Measurements from ENCODE around the gene SPATA6. TPM values are rescaled to one million over a fixed set of nuclear protein-coding genes. Genes with fewer than 3 reads are reported as not detected.

The SPATA6 gene
- polyA plus RNA-seq, 2 of the 4 experiments (the other 2 are of a cell fraction): 2.3 to 3.5 TPM

GRCh38 chr1:48414264-48414663, 57.7 kb downstream of the SPATA6 start (continued):
- TF ChIP-seq USF2 (IDR thresholded peaks at IDR 0.05) (no peak), CBX2 (IDR thresholded peaks at IDR 0.05; ENCODE audit: borderline replicate concordance, low read depth) (no peak), NFE2L2 (conservative IDR thresholded peaks at IDR 0.05; ENCODE audit: low read length) (no peak), EP300 (IDR thresholded peaks at IDR 0.05) (no peak), ZFP36 (IDR thresholded peaks at IDR 0.05; ENCODE audit: borderline replicate concordance, partially characterized antibody) (no peak), RFX5 (IDR thresholded peaks at IDR 0.05) (no peak), KDM5A (IDR thresholded peaks at IDR 0.05) (no peak)

- FAIRE-seq (no peak), DNase-seq (ENCODE audit: low read depth in 1 of 2, low spot score in 1 of 2) (no peak), ATAC-seq (no peak)
- no peak overlapping the region for H3K27ac ChIP-seq
- H3K4me1 ChIP-seq: no peaks in the 10 kb centered on the region
- H3K4me2 ChIP-seq: no peak overlapping the region
- CTCF ChIA-PET: no interaction called here
- H3K9me3 ChIP-seq: no peaks in the 10 kb centered on the region
- POLR2A ChIA-PET: no interaction called here
- TF ChIP-seq MAFK (IDR thresholded peaks at IDR 0.05; ENCODE audit: partially characterized antibody) (no peak), EHF (CRISPR knock-in tag; IDR thresholded peaks at IDR 0.05) (no peak), FOSL2 (IDR thresholded peaks at IDR 0.05) (no peak), FOSL2 (CRISPR knock-in tag; IDR thresholded peaks at IDR 0.05) (no peak), ZSCAN20 (CRISPR knock-in tag; IDR thresholded peaks at IDR 0.05) (no peak), HOXA7 (CRISPR knock-in tag; IDR thresholded peaks at IDR 0.05) (no peak), ZNF302 (CRISPR knock-in tag; IDR thresholded peaks at IDR 0.05) (no peak), RFX5 (IDR thresholded peaks at IDR 0.05) (no peak), FOXS1 (CRISPR knock-in tag; IDR thresholded peaks at IDR 0.05) (no peak), HMGXB4 (CRISPR knock-in tag; IDR thresholded peaks at IDR 0.05; ENCODE audit: borderline replicate concordance) (no peak), RCOR1 (IDR thresholded peaks at IDR 0.05; ENCODE audit: low read depth, low read length) (no peak)
- no peak overlapping the region for H3K4me3 ChIP-seq
- WGBS (ENCODE audit: missing lambda C conversion rate): 87% methylated on average over 2 of the region's 2 CpGs
Measured at GRCh38 chr1:48405940-48406339, 66.1 kb downstream of the SPATA6 start.

- 25% methylated on average over 1 of the region's 1 CpG for WGBS (ENCODE audit: missing lambda C conversion rate)
- no peak for TF ChIP-seq SREBF2 (IDR thresholded peaks at IDR 0.05)
- TF ChIP-seq MAZ (IDR thresholded peaks at IDR 0.05; ENCODE audit: borderline replicate concordance, low read depth, low read length): no peak
- no peak for TF ChIP-seq SMC3 (IDR thresholded peaks at IDR 0.05)
- TF ChIP-seq FOSB (CRISPR knock-in tag; IDR thresholded peaks at IDR 0.05): no peak
- POLR2A ChIA-PET: no interaction called here
- ATAC-seq (no peak), DNase-seq (ENCODE audit: low read depth in 1 of 2, low spot score in 1 of 2) (no peak), FAIRE-seq (no peak)
- Histone ChIP-seq H3K9me3 (no peaks in the 10 kb centered on the region), H3K4me1 (no peaks in the 10 kb centered on the region), H3K4me2 (no peak overlapping the region), H3K27ac (no peak overlapping the region), H3K4me3 (no peak overlapping the region)
- CTCF ChIA-PET: no interaction called here
Measured at GRCh38 chr1:48405400-48405799, 66.6 kb downstream of the SPATA6 start.

GRCh38 chr1:48402599-48402998, 69.4 kb downstream of the SPATA6 start:
- ChIA-PET POLR2A (no interaction called here), CTCF (no interaction called here)
- FAIRE-seq: no peak
- DNase-seq (ENCODE audit: low read depth in 1 of 2, low spot score in 1 of 2): no peak
- no peak overlapping the region for H3K4me2 ChIP-seq
- H3K27ac ChIP-seq: no peak overlapping the region
- no peaks in the 10 kb centered on the region for H3K4me1 ChIP-seq
- TF ChIP-seq RCOR1 (IDR thresholded peaks at IDR 0.05; ENCODE audit: low read depth, low read length) (no peak), REST (IDR thresholded peaks at IDR 0.05) (no peak), EP300 (IDR thresholded peaks at IDR 0.05) (no peak), EHMT2 (IDR thresholded peaks at IDR 0.05; ENCODE audit: low read depth) (no peak)
- no peaks in the 10 kb centered on the region for H3K9me3 ChIP-seq
- no peak overlapping the region for H3K4me3 ChIP-seq
- no peak for ATAC-seq
- 61% methylated on average over 2 of the region's 2 CpGs for WGBS (ENCODE audit: missing lambda C conversion rate)

All from A549 (cell line).